GM21526 (cell line): ENCODE data around the gene DNAH10.

Source experiments
- ATAC-seq: cut with Tn5 transposase; IDR thresholded peaks from one replicate; pipeline ENCODE4 v1.9.1; 2021; ENCODE audit warnings: moderate library complexity; ENCODE audit not compliant: unreplicated experiment, low FRiP score

DNAH10 gene

DNA sequence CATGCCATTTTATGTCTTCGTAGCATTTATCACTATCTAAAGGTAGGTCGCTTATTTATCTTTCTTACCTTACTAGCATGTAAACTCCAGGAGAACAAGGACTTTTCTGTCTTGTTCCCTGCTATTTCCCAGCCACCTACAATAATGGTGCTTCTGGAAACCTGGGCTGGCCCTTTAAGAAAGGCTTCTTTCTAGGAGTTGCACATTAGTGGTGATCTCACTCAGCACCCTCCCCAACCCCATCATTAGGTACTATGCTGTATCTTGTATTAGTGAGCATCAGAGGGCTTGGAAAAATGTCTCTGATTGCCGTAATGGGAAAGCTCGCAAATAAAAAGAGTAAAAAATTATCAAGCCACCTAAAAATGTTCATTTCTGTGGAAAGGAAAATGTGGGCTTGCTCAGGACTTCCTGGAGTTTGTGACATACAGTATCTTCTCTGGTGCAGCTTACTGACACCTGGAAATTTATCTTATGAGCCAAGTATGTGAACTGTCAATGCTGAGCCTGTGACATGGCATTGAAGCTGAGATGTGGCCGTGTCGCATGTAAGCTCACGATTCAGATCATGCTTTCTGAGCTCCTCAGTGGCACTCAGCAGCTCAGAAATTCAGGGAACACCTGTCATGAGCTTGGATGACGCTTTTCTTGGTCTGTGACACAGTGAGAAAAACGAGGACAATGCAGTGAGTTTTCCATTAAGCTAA is 198.1 kb downstream of the DNAH10 start:
- ATAC-seq: no peak

GRCh38 chr12:123960856-123961255 is 198.8 kb downstream of the DNAH10 start:
- no peak for ATAC-seq

DNA sequence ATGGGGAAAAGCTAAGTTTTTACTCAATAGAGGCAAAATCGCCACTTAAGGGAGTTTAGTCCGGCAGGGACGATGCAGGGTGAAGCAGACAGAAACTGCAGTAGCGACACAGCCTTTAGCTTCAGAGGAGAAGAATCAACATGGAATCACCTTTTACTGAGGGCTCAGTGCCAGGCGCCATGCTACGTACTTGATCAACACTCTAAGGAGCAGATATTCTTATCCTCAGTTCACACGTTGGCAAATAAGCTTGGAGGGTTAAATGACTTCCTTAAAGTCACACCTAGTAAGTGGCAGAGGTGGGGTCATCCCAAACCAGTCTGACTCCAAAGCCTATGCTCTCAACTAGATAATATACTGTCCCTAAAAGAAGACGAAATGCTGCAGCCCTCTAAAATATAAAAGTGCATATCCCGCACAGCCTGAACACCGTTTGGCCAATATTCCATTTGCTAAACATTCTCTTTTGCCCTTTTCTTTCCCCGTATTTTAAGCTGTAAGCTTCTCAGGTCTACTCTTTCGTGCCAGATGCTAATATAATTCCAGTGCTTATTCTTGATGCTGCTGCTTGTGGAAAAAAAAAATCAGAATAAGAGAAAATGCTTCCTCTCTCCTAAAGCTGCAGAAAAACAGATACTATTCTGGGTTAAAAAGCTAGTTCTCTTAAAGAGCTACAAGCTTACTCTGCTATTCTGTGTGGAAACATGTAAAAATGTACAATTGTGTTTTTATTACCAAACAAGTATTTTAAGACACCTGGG is 199.7 kb downstream of the DNAH10 start:
- ATAC-seq: no peak

DNA sequence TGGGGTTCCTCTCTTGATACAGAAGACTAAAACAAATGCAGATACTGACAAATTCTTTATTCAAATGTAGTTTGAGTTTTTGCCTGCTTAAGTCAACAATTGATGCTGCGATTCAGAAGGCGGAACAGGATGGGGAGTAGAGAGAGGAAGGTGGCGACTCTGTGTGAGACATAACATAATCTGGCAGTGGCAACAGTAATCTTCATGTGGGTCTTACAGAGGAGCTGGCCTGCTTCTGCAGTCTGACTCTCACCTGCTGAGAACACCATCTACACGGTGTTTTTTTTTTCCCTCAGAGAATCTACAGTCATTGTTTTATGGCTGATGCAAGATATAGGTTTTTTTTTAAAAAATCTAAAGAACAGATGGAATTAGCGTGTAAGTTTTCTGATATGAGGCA is 200.4 kb downstream of the DNAH10 start:
- ATAC-seq: no peak

DNA sequence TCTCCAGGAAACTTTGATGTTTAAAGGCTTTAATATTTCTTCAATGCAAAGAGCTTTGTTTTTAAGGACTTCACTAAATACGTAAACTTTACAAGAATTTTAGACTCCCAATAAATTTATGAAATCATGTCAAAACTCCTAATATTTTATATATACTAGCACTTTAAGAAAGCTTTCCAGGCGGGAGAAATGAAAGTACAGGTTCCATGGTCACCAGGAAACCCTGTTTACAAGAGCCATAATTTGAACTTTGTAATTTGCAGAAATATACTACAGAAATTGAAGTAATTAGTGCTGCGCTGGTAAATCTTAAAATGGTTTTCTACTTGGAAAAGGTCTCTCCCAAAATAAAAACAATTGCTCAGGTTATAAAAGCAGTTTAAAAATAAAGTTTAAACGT is 201.7 kb downstream of the DNAH10 start:
- no peak for ATAC-seq

DNA sequence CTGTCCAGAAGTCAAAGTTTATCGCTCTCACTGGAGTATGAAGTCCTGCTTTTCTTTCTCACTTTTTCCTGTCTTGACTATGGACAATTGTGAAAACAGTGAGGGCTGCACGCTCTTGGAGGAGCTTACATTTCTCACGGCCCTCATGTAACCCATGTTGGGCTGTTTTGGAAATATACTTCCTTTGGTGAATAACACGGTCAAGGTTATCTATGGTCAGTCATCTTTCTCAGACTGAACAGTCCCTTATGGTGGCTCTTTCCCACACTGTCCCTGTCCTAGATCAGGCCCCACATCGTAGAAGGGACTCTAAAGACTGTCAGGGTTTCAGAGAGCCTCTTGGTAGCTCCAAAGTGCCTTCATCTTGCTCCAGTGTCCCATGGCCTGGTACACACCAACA is 203.3 kb downstream of the DNAH10 start:
- ATAC-seq: no peak

GRCh38 chr12:123966596-123966995 is 204.5 kb downstream of the DNAH10 start:
- ATAC-seq: no peak

DNA sequence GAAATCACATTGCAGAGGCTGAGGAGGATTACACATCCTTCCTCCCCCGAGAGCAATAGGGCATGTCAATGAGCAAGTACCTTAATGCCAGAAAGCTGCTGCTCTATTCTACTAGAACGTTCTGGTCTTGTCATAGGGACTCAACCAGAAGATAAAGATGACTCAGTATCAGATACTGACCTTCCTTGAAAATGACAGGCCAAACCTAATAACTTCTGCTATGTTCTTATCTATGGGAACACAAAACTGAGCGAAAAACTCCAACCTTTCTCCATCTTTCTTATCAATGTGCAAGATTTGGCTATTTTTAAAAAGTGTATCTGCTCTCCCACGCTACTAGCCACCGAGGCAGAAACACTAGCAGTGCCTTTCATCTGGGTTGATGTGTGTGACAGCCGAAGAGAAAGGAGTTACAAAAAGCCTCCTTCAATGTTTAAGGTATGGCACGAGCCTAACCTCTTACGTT is 205.1 kb downstream of the DNAH10 start:
- no peak for ATAC-seq

DNA sequence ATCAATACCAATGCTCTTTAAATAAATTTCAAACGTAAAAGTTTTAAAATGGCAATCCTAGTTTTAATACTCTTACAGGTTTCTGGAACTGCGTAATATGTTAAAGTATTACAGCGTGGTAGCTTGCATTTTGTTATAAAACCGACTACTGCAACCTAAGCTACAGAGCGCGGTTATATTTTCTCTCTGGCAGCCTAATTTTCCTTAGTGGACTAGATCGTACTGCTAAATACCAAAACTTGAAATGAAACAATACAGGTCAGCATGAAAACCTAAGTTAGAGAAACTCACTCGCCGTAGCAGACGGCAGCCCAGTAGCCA is 209.3 kb downstream of the DNAH10 start:
- no peak for ATAC-seq

DNA sequence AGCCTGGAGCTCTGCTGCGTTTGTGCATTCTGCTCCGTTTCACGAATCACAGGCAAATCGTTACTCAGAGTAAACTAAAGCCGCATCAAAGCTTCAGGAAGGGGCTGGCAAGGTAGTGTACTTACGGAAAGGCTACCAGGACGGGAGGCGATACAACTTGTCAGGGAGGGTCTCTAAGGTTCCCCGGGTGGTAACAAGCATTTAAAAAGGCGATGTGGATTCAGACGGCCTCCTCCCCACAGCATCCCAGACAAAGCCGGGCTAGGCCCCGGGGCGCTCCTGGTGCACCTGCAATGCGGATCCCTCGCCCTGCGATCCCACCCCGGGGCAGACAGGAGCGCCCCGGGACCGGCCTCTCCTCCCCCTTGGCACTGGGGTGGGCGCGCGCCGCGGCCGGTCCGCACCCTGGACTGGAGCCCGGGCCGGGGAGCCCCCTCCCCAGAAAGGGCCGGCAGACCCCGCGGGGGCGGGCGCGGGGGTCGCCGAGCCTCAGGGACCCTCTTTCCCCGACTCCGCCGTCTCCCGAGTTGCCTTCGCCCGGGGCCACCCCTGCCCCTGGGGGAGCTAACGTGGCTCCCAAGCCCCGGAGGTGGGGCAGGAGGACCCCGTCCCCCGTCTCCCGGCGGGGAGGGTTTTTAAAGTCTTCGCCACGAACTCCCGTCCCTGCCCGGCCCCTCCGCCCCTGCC is 209.8 kb downstream of the DNAH10 start:
- ATAC-seq: no peak

- ATAC-seq: peak; percentile 77
These were observed 210.6 kb downstream of the DNAH10 start, which contains the start of the genes CCDC92 and ZNF664 for GRCh38 chr12:123972457-123973401. Gene CCDC92, minus strand, starts transcription at chr12:123972831. Its CDS starts 28,526 bp downstream, at chr12:123944305. Gene ZNF664, plus strand, starts transcription at chr12:123973215. Its CDS starts 38,930 bp downstream, at chr12:124012145.

- ATAC-seq: peak; percentile 25
These were observed 211.6 kb downstream of the DNAH10 start for GRCh38 chr12:123973552-123974341.

DNA sequence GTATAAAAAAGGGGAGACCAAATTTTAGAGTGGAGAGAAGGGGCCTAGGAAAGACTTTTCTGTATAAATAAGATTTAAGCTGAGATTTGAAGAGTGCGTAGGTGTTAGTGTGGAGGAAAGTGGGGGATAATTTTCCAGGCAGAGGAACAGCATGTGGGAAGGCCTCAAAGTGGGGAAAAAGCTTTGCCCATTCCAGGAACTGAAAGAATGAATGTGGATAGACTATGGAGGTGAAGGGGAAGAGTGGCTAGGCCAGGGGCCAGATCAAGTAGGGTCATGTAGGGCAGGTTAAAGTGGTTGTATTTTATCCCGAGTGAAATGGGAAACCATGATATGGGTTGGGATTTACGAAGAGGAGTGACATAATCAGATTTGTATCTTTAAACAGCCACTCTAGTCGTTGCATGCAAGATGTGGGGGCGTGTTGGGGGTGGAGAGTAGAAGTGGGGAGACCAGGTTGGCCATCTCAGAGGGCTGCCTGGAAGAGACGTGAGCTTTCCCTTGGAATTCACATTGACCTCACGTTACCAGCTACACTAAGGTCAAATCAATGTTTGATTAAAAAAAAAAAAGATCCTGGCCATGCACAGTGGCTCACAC is 214.2 kb downstream of the DNAH10 start:
- no peak for ATAC-seq

DNA sequence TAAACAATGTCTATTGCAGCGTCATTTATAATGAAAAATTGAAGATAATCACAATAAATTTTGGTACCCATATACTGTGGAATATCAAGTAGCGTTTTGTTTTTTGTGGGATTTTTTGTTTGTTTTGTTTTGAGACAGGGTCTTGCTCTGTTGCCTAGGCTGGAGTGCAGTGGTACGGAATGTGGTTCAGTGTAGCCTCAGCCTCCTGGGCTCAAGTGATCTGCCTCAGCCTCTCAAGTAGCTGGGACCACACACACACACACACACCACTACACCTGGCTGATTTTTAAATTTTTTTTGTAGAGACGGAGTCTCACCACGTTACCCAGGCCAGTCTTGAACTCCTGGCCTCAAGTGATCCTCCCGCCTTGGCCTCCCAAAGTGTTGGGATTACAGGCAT is 217.5 kb downstream of the DNAH10 start:
- no peak for ATAC-seq

- no peak for ATAC-seq
These were observed 220.2 kb downstream of the DNAH10 start for GRCh38 chr12:123982269-123982668.

DNA sequence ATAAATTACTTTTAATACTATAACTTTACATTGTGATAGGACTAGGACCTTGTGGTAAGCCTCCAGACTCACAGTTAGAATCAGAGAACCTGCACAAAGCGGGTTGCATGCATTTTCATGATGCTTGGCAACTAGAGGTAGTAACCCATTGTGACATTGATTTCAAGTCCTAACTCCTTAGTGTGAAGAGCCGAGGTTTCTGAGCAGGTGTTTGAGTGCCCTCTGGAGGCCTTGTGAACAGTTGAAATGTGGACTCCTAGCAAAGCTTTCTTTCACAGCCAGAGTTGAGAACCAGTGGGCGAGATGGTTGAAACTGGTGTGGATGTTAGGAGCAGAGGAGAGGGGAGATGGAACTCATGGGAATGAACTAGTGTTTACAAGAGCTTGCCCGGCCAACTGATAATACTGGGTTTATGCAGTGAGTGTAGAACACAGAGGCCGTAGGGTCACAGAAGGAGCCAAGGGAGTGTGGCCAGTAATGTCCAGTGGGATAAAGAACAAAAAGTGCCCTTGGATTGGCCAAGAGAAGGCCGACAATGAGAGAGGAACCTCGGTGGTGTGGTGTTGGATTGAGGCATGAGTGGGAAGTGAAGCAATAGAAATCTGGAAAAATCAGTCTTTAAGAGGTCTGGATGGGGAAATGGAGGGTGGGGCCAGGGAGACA is 221.9 kb downstream of the DNAH10 start:
- no peak for ATAC-seq

- ATAC-seq: peak; percentile 50
These were observed 222.8 kb downstream of the DNAH10 start for GRCh38 chr12:123984903-123985302.
